Right hindlimb (tissue), 1 donor: ENCODE measurements around the gene NPIPB8.
"Not testable (repeated sequence)": the region's sequence is repeated elsewhere in the genome, so short reads cannot be mapped to it uniquely, and the experiment has no call there.

Source experiments
- DNase-seq: peaks from one replicate; pipeline ENCODE4 v3.0.0-alpha.2; 2018

NPIPB8 gene

DNA sequence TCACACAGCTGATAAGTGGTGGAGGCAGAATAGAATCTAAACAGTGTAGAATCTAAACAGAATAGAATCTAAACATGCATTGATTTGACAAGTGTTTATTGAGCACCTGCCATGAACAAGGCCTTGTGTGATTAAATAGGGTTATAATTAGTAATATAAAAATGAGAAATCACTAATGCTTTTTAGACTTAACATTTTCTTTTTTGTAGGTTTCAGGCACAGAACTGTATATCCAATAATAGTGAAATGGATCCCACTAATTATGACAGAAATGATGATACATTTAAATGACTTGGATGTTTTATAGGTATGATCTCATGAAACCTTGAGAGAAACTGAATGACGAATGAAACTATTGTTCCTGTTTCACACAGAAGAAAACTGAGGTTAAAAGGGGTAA is at the start of gene NPIPB8:
Gene NPIPB8 (plus strand): TSS at position 301 of the 400 bp plus-strand sequence. CDS start 296 bp downstream, outside the sequence.
- not testable (repeated sequence) for DNase-seq

DNA sequence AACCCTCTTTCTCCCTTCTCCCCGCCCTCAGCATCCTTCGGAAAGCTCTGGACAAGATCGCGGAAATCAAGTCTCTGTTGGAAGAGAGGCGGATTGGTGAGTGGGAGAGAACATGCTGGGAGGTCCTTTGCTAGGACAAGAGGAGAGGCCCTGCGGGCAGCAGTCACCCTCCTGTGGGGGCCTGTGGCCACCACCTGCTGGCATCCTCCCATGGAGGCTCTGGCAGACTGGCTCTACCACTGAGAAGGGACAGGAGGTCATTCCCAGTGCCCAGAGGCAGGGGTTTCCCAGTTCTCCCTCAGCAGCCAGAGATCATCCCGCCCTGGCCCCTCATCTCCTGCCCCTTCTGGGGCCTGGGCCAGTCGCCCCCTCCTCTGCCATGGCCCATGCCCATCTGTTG is 48.8 kb upstream of the NPIPB8 start:
- DNase-seq: no peak

DNA sequence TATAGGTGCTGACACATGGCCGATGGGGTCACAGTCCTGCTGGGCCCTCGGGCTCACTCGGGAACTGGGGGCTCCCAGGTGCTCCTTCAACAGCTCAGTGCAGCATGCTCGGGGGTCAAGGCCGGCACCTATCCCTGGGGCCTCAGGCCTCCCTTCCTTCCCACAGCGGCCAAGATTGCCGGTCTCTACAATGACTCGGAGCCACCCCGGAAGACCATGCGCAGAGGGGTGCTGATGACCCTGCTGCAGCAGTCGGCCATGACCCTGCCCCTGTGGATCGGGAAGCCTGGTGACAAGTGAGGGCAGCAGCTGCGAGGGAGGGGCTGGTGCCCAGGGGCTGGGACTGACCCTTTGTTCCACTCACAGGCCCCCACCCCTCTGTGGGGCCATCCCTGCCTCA is 47.9 kb upstream of the NPIPB8 start:
- no peak for DNase-seq

DNA sequence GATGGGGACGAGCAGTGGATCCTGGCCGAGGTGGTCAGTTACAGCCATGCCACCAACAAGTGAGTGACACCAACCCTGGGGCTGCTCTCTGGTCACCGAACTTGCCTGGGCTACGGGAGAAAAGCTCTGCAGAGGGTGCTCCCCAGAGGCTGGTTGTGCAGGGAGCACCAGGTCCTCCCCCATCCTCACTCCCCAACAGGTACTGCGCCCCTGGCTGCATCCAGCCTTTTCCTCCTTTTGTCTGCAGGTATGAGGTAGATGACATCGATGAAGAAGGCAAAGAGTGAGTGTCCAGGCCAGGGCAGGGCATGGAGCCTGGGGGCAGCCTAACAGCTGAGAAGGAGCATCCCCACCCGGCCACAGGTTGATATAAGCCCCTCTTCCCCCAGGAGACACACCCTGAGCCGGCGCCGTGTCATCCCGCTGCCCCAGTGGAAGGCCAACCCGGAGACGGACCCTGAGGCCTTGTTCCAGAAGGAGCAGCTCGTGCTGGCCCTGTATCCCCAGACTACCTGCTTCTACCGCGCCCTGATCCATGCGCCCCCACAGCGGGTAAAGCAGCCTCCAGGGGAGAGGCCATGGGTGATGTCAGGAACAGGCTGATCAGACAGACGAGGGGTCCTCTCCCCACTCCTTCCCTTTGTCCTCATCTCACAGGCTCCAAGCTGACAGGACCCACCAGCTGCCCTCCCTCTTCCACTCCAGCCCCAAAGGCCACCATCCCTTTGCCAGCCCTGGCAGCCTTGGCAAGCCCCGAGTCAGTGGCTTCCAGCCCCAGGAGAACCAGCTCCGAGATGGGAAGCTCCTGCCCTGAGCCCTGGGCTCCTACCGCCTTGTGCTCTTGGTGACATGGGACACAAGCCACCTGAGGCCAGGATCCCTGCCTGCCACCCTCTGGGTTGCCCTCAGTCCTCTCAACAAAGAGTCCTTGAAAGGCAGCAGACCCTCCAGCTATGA is 47.2 kb upstream of the NPIPB8 start:
- DNase-seq: no peak

DNA sequence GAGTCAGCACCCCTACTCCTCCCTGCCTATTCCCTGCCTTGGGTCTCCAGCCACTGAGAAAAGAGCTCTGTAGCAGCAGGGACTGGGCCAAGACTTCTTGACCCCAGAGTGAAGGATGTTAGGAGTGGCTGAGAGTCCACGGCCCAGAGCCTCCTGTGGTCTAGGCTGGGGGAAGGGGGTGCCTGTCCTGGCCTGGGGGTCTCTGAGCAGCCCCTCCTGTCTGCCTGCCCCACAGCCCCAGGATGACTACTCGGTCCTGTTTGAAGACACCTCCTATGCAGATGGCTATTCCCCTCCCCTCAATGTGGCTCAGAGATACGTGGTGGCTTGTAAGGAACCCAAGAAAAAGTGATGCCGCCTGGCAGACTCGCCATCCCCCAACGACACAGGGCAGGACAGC is 46.5 kb upstream of the NPIPB8 start:
- no peak for DNase-seq

DNA sequence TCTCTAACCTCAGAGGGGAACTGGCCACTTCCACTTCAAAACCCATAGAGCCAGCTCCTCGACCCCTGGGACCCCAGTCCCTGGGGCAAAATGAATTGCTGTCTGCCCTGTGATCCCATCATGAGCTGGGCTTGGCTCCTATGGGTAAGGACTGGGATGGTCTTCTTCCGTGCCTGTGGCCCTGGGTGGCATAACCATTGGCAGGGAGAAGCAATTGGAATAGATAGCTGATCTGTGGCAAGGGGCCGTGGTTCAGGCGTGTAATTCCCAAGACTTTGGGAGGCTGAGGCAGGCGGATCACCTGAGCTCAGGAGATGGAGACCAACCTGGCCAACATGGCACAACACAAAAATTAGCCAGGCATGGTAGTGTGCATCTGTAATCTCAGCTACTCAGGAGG is 45.4 kb upstream of the NPIPB8 start:
- DNase-seq: no peak

DNA sequence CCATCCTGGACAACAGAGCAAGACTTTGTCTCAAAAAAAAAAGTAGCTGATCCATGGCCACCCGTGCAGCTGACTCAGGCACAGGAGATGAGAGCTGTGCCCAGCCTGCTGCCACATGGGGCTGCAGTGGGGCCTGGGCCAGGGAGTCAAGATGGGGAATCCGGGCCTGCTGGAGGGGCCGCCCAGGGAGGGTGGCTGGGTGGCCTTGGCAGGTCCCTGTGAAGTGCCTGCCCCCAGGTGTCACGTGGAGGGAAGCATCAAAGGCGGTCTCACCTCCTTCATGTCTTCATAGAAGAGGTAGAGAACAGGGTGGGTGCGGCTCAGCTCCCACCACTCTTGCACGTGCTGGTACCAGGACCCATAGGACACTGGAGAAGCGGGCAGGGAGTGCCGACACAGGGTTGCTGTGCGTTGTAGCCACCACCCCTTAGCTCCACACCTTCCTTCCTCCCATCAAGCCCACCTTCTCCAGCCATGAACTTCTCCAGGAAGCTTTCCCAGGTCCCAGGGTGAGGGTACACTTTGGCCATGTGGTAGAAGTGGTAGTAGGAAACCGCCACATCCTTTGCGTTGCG is 44.8 kb upstream of the NPIPB8 start:
- no peak for DNase-seq

DNA sequence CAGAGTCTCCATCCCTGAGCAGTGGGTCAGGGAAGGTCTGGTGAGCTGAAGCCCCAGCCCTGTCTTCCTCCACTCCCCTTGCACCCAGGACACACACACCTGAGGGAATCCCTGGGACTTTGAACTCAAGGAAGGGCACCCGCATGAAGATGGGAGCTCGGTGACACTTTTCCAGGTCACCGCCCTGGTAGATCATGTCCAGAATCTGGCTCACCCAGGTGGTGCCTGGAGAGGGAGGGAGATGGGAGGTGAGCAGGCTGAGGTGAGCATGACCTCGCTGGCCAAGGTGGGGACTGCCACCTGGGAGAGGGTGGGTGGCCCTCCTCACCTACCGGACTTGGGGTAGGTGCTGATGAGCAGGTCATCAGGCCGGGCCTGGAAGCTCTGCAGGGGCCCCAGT is 42.4 kb upstream of the NPIPB8 start:
- DNase-seq: not testable (repeated sequence)

DNA sequence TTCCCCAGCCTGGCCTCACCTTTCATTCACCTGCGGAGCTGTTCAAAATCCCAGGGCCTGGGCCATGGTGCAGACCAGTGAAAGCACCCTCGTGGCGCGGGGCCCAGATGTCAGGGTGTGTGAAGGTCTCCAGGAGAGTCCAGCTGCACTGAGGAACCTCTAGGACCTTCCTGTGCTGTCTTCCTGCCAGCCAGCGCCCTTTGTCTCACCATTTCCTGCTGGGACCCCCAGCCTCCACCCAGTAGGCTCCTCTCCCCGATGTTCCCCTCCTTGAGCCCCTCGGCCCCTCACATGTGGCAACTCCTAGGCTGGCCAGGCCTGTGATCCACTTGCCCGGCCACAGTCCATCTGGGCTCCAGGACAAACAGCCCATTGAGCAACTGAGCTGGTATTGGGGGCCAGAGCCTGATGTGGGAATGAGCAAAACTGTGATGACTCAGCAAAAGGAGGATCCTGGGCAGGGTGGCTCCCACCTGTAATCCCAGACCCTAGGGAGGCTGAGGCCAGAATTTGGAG is 41.7 kb upstream of the NPIPB8 start:
- DNase-seq: no peak

DNA sequence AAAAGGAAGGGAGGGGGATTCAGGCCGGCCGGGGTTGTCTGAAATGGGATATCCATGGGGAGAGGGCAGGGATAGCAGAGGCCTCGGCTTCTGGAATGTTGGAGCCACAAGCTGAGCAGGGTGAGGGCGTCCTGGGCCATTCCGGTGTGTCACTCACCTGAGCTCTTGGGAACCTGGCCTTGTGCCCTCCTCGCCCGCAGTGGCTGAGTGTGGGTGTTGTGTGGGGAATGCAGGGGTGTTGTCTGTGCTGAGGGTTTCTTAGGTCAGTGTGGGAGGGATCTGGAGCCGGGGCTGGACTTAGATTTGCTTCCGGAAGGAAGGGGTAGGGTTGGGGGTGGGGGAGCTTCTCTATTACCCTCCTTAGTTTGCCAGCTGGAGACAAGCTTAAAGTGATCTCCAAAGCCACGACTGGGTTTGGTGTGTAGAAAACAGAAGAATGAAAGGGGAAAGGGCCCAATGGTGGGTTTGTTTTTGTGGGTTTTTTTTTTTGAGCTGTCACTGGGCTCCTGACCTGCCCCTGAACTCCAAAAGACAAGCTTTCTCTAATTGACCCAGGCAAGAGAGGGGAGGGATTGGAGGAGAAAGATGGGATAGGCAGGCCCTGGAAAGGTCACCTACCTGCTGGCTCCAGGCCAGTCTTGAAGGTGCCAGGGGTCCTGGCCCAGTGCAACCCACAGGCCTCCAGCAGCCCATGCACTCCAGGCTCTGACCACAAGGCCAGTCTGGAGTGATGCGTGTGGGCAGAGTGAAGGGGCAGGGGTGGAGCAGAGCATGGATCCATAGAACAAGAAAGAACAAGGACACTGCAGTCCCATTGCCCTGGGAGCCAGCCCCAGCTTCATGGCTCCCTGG is 40.8 kb upstream of the NPIPB8 start, which contains the start of gene SULT1A2:
Gene SULT1A2 (minus strand): TSS at position 211 of the 852 bp plus-strand sequence. CDS start 1,120 bp downstream, outside the sequence.
- DNase-seq: no peak

DNA sequence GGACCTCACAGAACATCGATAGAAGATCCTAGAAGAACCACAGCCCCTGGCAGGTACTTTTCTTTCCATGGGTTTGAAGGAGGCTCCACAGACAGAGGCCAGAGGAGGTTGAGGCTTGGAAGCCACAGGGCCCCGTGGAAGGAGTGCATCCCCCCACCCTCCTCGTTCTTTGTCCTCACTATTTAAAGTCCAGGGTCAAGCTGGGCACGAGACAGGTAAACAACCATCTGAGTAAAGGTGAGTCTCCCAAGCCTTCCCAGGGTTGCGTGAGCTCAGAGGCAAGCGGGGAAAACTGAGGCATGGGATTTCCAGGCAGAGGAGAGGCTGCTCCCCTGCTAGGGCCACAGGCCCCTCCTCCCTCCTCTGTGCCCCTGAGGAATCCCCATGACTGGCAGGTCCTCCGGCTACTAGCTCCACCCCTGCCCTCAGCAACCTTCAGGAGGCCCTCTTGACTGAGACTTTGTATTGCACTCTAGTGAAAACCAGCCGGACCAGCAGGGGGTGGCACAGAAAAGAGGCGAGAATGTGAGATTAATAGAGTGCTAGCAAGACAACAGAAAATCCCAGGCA is 40.1 kb upstream of the NPIPB8 start:
- DNase-seq: no peak

DNA sequence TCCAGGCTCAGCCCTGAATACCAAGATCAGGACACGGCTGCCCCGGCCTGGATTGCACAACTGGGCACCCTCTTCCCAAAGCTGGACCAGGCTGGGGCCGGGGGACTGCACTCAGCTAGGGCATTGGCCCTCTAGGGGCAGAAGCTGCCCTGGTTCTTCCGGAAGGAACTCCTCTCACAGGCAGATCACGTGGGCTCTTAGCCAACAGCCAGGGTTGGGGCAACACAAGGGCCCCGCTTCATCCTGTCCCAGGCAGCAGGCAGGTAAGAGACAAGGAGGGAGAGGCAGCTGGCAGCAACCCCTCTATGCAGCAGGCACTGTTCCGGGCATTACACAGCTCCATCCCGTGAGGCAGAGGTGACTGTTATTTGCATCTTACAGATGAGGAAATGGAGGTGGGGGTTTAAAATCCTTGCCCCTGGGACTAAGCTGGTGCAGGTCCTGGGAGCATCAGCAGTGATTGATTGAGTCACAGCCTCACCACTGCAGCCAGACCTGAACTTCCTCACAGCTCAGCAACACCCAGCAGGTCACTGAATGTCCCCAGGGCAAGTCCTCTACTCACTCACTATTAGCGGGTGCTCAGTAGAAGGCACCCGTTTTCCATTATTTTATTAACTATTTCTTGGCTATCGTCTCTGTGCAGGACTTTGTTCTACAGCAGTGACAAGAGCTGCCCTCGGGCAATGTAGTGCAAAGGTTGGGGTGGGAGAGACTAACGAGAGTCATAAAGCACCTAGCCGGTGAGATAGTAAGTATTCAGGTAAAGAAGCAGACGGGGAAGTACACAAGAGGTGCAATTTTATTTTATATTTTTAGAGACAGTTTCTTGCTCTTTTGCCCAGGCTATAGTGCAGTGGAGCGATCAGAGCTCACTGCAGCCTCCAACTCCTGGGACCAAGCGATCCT is 38.2 kb upstream of the NPIPB8 start:
- not testable (repeated sequence) for DNase-seq

DNA sequence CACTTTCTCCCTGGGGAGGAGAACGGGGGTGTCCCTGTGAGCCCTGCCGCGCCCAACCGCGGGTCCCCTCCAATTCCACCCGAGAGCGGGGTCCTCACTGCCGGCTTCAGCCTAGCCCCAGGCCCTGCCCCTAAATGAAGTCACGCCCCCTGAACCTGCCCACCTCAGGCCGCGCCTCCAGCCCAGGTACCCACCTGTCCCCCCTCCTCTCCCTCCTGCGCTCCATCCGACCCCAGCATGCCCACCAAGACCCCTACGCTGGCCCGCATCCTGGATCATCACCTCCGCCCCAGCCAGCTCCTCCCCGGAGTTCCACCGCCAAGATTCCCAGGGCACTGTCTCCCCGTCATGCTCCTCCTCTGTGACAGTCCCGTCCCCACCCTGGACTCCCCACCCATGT is 36.9 kb upstream of the NPIPB8 start:
- not testable (repeated sequence) for DNase-seq

DNA sequence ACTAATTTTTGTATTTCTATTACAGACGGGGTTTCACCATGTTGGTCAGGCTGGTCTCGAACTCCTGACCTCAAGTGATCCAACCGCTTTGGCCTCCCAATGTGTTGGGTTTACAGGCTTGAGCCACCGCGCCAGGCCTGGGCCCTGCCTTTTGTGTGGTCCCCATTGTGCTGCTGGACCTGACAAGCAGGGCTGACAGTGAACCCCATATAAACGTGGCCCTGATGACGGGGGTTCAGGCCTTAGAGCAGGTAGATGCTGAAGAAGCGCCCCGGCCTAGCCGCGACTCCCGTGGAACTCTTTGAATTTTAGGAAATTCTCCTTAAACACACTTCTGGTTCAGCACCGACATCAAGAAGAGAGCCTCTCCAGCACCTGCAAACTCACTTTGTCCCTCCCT is 36.3 kb upstream of the NPIPB8 start:
- not testable (repeated sequence) for DNase-seq

DNA sequence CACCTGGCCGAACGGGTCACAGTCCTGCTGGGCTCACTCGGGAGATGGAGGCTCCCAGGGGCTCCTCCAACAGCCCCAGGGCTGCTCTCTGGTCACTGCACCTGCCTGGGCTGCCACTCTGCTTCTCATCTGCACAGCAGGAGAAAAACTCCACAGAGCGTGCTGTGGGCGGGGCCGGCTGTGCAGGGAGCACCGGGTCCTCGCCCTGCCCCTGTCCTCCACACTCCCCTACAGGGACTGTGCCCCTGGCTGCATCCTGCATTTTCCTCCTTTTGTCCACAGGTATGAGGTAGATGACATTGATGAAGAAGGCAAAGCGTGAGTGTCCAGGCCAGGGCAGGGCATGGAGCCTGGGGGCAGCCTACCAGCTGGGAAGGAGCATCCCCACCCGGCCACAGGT is 35.8 kb upstream of the NPIPB8 start:
- not testable (repeated sequence) for DNase-seq

DNA sequence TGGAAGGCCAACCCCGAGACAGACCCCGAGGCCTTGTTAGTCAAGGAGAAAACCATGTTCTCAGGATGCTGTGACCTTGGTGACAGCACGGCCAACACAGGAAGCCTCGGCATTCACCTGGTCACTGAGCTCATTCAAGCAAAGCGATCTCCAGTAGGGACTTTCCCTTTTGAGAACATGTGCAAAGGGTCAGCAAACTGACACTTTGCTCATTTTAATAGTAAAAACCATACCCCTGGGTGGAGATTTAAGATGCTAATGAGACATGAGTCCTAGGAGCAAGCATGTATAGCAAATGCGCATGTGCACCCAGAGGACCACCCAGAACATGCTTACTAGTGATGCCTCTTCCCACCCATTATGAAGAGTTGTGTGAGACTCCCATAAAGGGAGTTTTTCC is 35.3 kb upstream of the NPIPB8 start:
- DNase-seq: no peak

DNA sequence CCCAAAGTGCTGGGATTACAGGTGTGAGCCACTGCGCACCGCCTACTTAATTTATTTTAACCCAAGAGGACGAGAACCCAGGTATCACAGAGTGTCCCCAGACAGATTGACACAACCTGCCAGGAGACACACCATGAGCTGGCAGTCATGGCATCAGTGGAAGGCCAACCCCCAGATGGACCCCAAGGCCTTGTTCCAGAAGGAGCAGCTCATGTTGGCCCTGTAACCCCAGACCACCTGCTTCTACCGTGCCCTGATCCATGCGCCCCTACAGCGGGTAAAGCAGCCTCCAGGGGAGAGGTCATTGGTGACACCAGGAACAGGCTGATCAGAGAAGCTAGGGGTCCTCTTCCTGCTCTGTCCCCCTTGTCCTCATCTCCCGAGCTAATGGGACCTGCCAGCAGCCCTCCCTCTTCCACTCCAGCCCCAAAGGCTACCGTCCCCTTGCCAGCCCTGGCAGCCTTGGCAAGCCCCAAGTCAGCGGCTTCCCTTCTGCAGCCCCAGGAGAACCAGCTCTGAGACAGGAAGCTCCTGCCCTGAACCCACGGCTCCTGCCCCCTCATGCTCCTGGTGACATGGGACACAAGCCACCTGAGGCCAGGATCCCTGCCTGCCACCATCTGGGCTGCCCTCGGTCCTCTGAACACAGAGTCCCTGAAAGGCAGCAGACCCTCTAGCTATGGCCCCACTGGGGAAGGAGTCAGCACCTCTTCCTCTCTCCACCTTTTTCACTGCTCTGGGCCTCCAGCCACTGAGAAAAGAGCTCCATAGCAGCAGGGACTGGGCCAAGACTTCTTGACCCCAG is 34.3 kb upstream of the NPIPB8 start:
- no peak for DNase-seq

DNA sequence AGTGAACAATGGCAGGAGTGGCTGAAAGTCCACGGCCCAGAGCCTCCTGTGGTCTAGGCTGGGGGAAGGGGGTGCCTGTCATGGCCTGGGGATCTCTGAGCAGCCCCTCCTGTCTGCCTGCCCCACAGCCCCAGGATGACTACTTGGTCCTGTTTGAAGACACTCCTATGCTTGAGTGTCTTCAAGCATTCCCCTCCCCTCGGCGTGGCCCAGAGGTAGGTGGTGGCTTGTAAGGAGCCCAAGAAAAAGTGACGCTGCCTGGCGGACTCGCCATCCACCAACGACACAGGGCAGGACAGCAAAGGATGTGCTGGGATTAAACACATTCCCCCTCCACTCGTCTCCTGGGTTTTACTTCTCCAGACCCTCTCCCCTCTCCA is 33.7 kb upstream of the NPIPB8 start:
- no peak for DNase-seq

DNA sequence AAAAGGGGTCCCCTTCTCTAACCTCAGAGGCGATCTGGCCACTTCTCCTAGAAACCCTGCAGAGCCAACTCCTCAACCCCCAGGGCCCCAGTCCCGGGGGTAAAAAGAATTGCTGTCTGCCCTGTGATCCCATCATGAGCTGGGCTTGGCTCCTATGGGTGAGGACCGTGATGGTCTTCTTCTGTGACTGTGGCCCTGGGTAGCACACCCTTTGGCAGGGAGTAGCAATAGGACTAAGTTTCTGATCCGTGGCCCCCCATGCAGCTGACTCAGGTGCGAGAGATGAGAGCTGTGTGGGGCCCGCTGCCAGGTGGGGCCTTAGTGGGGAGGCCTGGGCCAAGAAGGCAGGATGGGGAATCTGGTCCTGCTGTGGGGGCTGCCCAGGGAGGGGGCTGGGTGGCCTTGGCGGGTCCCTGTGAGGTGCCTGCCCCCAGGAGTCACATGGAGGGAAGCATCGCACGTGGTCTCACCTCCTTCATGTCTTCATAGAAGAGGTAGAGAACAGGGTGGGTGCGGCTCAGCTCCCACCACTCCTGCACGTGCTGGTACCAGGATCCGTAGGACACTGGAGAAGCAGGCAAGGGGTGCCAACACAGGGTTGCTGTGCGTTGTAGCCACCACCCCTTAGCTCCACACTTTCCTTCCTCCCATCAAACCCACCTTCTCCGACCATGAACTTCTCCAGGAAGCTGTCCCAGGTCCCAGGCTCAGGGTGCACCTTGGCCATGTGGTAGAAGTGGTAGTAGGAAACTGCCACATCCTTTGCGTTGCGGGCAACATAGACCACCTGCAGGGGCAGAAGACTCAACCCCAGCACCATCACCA is 31.4 kb upstream of the NPIPB8 start:
- no peak for DNase-seq
